ENCODE measurements around the gene DSE.
A peak's percentile ranks its signal among the peaks of the same experiment; 100 is the strongest.
"Not testable (repeated sequence)": the region's sequence is repeated elsewhere in the genome, so short reads cannot be mapped to it uniquely, and the experiment has no call there.

Gene DSE

GRCh38 chr6:116370760-116371119 is at the start of gene DSE:
DSE (plus strand) TSS chr6:116370947; CDS start chr6:116399251, 28,304 bp downstream.
- H3K4me3 ChIP-seq (ENCODE audit: low read depth, low read length): peak within 1 kb of the TSS; percentile 88
- TF ChIP-seq CTCF (conservative IDR thresholded peaks at IDR 0.05; ENCODE audit: low read depth, low read length): no peak
- DNase-seq (ENCODE audit: low read depth): peak; percentile 90

- H3K4me3 ChIP-seq (ENCODE audit: low read depth, low read length); DNase-seq (ENCODE audit: low read depth): not testable (repeated sequence)
These were observed 48.8 kb upstream of the DSE start for GRCh38 chr6:116321933-116322332.

GRCh38 chr6:116323863-116324262 is 46.9 kb upstream of the DSE start:
- H3K4me3 ChIP-seq (ENCODE audit: low read depth, low read length): no peak overlapping the region
- no peak for DNase-seq (ENCODE audit: low read depth)
- no peak for TF ChIP-seq CTCF (conservative IDR thresholded peaks at IDR 0.05; ENCODE audit: low read depth, low read length)

GRCh38 chr6:116325634-116326132 is 45.1 kb upstream of the DSE start:
- H3K4me3 ChIP-seq (ENCODE audit: low read depth, low read length); DNase-seq (ENCODE audit: low read depth): not testable (repeated sequence)

GRCh38 chr6:116326181-116326671 is 44.5 kb upstream of the DSE start:
- TF ChIP-seq CTCF (conservative IDR thresholded peaks at IDR 0.05; ENCODE audit: low read depth, low read length): no peak
- no peak overlapping the region for H3K4me3 ChIP-seq (ENCODE audit: low read depth, low read length)
- no peak for DNase-seq (ENCODE audit: low read depth)

- no peak for TF ChIP-seq CTCF (conservative IDR thresholded peaks at IDR 0.05; ENCODE audit: low read depth, low read length)
- H3K4me3 ChIP-seq (ENCODE audit: low read depth, low read length): no peak overlapping the region
These were observed 43.8 kb upstream of the DSE start for GRCh38 chr6:116326996-116327395.

GRCh38 chr6:116327803-116328527 is 42.8 kb upstream of the DSE start:
- peak; percentile 92 for DNase-seq (ENCODE audit: low read depth)
- H3K4me3 ChIP-seq (ENCODE audit: low read depth, low read length): no peak overlapping the region
- no peak for TF ChIP-seq CTCF (conservative IDR thresholded peaks at IDR 0.05; ENCODE audit: low read depth, low read length)

More at GRCh38 chr6:116326996-116327395, 43.8 kb upstream of the DSE start:
- peak; percentile 52 for DNase-seq (ENCODE audit: low read depth)

- peak; percentile 54 for DNase-seq (ENCODE audit: low read depth)
- no peak for TF ChIP-seq CTCF (conservative IDR thresholded peaks at IDR 0.05; ENCODE audit: low read depth, low read length)
- H3K4me3 ChIP-seq (ENCODE audit: low read depth, low read length): no peak overlapping the region
These were observed 42.2 kb upstream of the DSE start for GRCh38 chr6:116328528-116328903.

Measured in choroid plexus epithelial cell (primary cell).